Lower lobe of right lung (tissue), 2 donors: Measurements from ENCODE around the gene MRC1. TPM values are rescaled to one million over a fixed set of nuclear protein-coding genes. Genes with fewer than 3 reads are reported as not detected.
A peak's percentile ranks its signal among the peaks of the same experiment; 100 is the strongest.

Experiments
- ATAC-seq, 2 donors: fragments of 200-7000 bp; cut with Tn5 transposase; one replicate each; pipeline ENCODE4 v1.9.1; 2020 to 2022; ENCODE audit warnings: mild to moderate bottlenecking in 2 of 2, moderate library complexity in 2 of 2
- DNase-seq: peaks from one replicate; pipeline ENCODE4 v3.0.0-alpha.2; 2020
- H3K27ac ChIP-seq: fragments of 200-600 bp; one replicate; pipeline ENCODE4 v1.8.0; 2022
- H3K27me3 ChIP-seq: fragments of 200-600 bp; one replicate; pipeline ENCODE4 v1.8.0; 2022; ENCODE audit warnings: low read depth
- H3K36me3 ChIP-seq: fragments of 200-600 bp; one replicate; pipeline ENCODE4 v1.8.0; 2022; ENCODE audit warnings: mild to moderate bottlenecking
- H3K4me1 ChIP-seq: fragments of 200-600 bp; one replicate; pipeline ENCODE4 v1.8.0; 2022
- H3K4me3 ChIP-seq: fragments of 200-600 bp; one replicate; pipeline ENCODE4 v1.8.0; 2022; ENCODE audit warnings: mild to moderate bottlenecking
- H3K9me3 ChIP-seq: fragments of 200-600 bp; one replicate; pipeline ENCODE4 v1.8.0; 2022
- intact Hi-C: fragments of 100-400 bp; cut with DNase I; formaldehyde crosslinking; loops from one replicate; pipeline ENCODE4 v1.11.0; 2022
- long read RNA-seq: library from polyadenylated mRNA; unstranded; transcript quantifications from one replicate; pipeline ENCODE4 v2.0.0, GENCODE V29; 2021
- total RNA-seq: library from RNA; stranded (reverse); fragmentation: NEBNext Ultra II Directional; extraction: Animal tissue kit (Norgen Biotek cat#: 25700); gene quantifications from one replicate; pipeline ENCODE4 v1.2.1, GENCODE V29; 2021
- TF ChIP-seq, protein P1 (sequence below): fragments of 200-600 bp; IDR thresholded peaks from one replicate; pipeline ENCODE4 v1.8.0; 2022; ENCODE audit warnings: antibody characterized with exemption, mild to moderate bottlenecking
- donor health status: DM: no; HTN: yes; CAD: no; lungs with severe emphysema.

The MRC1 gene
- total RNA-seq: 529 TPM
- long read RNA-seq, full-length matches to known transcripts: 72 of 419 reads
- long read RNA-seq, partial matches to known transcripts: 327 of 419 reads
- long read RNA-seq, other reads (novel, unspliced or antisense): 20 of 419 reads

DNA sequence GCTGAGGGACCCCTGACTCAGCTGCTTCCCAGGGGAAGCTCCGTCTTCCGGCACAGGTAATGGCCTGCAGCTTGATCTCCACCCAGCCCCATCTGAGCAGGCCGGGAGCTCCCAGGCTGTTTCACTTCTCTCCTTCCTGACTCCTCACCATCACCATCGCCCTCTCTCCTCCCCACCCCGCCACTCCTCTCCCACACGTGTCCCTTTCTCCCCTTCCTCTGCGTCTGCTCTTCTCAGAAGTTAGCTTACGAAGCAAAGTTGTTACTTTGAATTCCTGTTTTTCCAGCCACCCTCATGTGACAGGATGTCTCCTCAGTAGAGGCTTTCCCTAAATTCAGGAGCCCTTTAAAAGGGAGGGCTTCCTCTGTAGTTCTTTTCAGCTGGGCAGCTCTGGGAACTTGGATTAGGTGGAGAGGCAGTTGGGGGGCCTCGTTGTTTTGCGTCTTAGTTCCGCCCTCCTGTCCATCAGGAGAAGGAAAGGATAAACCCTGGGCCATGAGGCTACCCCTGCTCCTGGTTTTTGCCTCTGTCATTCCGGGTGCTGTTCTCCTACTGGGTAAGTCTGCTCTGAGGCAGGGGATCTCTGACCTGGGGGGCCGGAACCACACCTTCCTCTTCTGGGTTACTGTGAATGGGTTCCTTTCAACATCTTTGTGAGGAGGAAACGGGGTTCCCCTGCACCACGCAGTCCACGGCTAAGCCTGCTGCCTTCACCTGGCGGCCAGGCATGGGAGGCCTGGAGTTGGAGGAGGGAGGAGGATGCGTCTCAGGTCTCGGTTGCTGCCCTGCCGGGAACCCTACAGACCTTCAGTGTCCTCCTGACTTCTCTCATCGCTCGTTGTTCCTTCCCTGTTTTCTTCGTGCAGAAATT lies at the start of gene MRC1:
TSS of gene MRC1 (plus strand) at position 378 of the 871 bp plus-strand sequence. CDS start at position 496, 118 bp downstream.
- H3K27ac ChIP-seq: peak within 1 kb of the TSS; percentile 71
- no peaks in the 10 kb centered on the region for H3K36me3 ChIP-seq
- intact Hi-C loops: no loop called here
- DNase-seq: peak; percentile 61
- no peaks in the 10 kb centered on the region for H3K9me3 ChIP-seq
- no peaks in the 10 kb centered on the region for H3K27me3 ChIP-seq
- peak; percentile 59 to 76 for ATAC-seq
- TF ChIP-seq, protein P1, sequence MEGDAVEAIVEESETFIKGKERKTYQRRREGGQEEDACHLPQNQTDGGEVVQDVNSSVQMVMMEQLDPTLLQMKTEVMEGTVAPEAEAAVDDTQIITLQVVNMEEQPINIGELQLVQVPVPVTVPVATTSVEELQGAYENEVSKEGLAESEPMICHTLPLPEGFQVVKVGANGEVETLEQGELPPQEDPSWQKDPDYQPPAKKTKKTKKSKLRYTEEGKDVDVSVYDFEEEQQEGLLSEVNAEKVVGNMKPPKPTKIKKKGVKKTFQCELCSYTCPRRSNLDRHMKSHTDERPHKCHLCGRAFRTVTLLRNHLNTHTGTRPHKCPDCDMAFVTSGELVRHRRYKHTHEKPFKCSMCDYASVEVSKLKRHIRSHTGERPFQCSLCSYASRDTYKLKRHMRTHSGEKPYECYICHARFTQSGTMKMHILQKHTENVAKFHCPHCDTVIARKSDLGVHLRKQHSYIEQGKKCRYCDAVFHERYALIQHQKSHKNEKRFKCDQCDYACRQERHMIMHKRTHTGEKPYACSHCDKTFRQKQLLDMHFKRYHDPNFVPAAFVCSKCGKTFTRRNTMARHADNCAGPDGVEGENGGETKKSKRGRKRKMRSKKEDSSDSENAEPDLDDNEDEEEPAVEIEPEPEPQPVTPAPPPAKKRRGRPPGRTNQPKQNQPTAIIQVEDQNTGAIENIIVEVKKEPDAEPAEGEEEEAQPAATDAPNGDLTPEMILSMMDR: no peak
- peak within 1 kb of the TSS; percentile 46 for H3K4me3 ChIP-seq
- no peaks in the 10 kb centered on the region for H3K4me1 ChIP-seq

DNA sequence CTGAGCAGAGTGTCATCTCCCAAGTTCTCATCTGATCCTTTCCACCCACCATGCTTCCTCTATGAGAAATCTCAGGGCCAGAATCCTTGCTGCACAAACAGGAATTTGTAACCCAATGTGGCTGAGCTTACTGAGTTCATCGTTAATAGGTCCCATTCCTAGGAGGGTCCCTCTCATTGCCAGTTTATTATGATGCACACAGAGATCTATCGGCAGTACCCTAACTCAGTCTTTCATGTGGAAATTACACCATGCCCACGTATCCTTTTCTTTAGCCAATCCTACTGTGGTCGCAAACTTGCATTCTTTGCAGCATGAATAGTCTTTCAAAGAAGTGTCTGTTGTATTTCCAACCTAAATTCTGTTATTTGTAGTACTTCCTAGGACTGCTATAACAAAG lies 45.0 kb upstream of the MRC1 start:
- H3K27ac ChIP-seq: no peak overlapping the region
- no peaks in the 10 kb centered on the region for H3K27me3 ChIP-seq
- TF ChIP-seq, protein P1: no peak
- H3K9me3 ChIP-seq: no peaks in the 10 kb centered on the region
- H3K4me1 ChIP-seq: no peaks in the 10 kb centered on the region
- H3K36me3 ChIP-seq: no peaks in the 10 kb centered on the region
- intact Hi-C loops: no loop called here
- ATAC-seq: no peak
- no peak for DNase-seq
- no peak overlapping the region for H3K4me3 ChIP-seq

DNA sequence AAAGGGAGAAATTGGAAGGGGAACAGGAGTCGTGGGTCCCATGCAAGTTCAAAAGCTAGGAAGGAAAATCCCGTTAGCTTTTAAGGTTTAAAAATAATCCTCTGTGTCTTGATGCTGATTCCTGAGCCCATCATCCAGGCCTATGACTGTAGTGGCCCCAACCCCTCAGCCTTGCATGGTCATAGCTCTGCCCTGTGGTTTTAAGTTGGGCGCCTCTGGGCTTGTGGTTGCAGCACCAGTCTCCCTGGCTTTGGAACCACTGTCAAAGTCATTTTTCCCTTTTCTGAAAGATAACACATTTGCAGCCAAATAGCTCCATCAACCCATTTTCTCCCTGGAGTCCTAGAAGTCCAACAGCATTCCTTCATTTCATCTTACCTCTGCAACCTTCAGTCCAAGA lies 43.5 kb upstream of the MRC1 start:
- TF ChIP-seq, protein P1: no peak

DNA sequence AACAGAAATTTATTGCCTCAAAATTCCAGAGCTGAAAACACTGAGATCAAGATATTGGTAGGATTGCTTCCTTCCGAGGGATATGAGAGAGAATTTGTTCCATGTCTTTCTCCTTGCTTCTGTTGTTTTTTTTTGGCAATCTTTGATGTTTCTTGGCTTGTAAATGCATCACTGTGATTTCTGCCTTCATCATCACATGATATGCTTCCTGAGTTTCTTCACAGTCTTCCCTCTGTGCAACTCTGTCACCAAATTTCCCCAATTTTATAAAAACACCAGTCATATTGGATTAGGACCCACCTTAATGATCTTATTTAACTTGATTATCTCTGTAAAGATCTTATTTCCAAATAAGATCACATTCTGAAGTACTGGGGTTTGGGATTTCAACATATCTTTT lies 42.4 kb upstream of the MRC1 start:
- Histone ChIP-seq H3K4me1 (no peaks in the 10 kb centered on the region), H3K27me3 (no peaks in the 10 kb centered on the region), H3K9me3 (no peaks in the 10 kb centered on the region), H3K36me3 (no peaks in the 10 kb centered on the region), H3K27ac (no peak overlapping the region), H3K4me3 (no peak overlapping the region)
- intact Hi-C loops: no loop called here
- DNase-seq (no peak), ATAC-seq (no peak)
- TF ChIP-seq, protein P1: no peak

More for the DNA sequence above, 43.5 kb upstream of the MRC1 start:
- Histone ChIP-seq H3K27me3 (no peaks in the 10 kb centered on the region), H3K4me3 (no peak overlapping the region), H3K27ac (no peak overlapping the region), H3K4me1 (no peaks in the 10 kb centered on the region), H3K9me3 (no peaks in the 10 kb centered on the region), H3K36me3 (no peaks in the 10 kb centered on the region)
- ATAC-seq (no peak), DNase-seq (no peak)
- intact Hi-C loops: no loop called here

DNA sequence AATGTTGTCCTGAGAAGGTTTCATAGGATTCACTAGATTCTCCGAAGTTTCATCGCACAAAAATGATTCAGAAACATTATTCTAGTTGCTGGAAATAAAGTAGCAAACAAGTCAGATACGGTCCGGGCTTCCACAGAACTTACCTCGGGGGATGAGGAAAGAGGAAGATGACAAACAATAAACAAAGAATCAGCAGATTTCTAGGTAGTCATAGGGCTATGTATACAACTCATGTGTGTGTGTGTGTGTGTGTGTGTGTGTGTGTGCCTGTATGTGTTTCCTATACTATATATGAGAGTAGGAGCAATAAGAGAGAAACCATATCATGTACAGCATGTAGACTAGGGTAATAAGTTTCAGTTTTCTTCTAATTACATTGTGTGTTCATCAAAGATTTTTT lies 40.7 kb upstream of the MRC1 start:
- TF ChIP-seq, protein P1: no peak
- H3K4me3 ChIP-seq: no peak overlapping the region
- no peak overlapping the region for H3K27ac ChIP-seq
- intact Hi-C loops: no loop called here
- H3K4me1 ChIP-seq: no peaks in the 10 kb centered on the region
- no peaks in the 10 kb centered on the region for H3K36me3 ChIP-seq
- ATAC-seq (peak in 1 of 2 donors; percentile 56), DNase-seq (no peak)
- no peaks in the 10 kb centered on the region for H3K27me3 ChIP-seq
- H3K9me3 ChIP-seq: no peaks in the 10 kb centered on the region
